Stimulated activated CD4-positive, alpha-beta T cell treated with anti-CD3 and anti-CD28 coated beads, Interleukin-1b, Interleukin-23, amount 100 ng/mL, for 4 hours (primary cell): Measurements from ENCODE around the gene HERPUD2.
A peak's percentile ranks its signal among the peaks of the same experiment; 100 is the strongest.

Experiments used
- DNase-seq, 2 donors: peaks; one replicate each; pipeline ENCODE4 v3.0.0-alpha.2; 2020; ENCODE audit warnings: low read depth in 2 of 2

The HERPUD2 gene

GRCh38 chr7:35694784-35695472 is at the start of gene HERPUD2:
TSS of gene HERPUD2 (minus strand) at chr7:35695135. CDS start at chr7:35694330, 805 bp downstream.
- DNase-seq = peak; percentile 83 to 84

GRCh38 chr7:35738889-35739288 is 44.0 kb upstream of the HERPUD2 start:
- no peak for DNase-seq

GRCh38 chr7:35736725-35737124 is 41.8 kb upstream of the HERPUD2 start:
- DNase-seq = no peak

- DNase-seq = no peak
These were observed 40.5 kb upstream of the HERPUD2 start for GRCh38 chr7:35735396-35735795.

GRCh38 chr7:35734001-35734483 is 39.1 kb upstream of the HERPUD2 start:
- no peak for DNase-seq

- DNase-seq = no peak
These were observed 36.4 kb upstream of the HERPUD2 start for GRCh38 chr7:35731349-35731748.

GRCh38 chr7:35729061-35729783 is 34.3 kb upstream of the HERPUD2 start:
- no peak for DNase-seq

- no peak for DNase-seq
These were observed 33.6 kb upstream of the HERPUD2 start for GRCh38 chr7:35728412-35729060.

GRCh38 chr7:35727571-35727970 is 32.6 kb upstream of the HERPUD2 start:
- DNase-seq = no peak

GRCh38 chr7:35726654-35727053 is 31.7 kb upstream of the HERPUD2 start:
- no peak for DNase-seq

GRCh38 chr7:35725280-35725680 is 30.3 kb upstream of the HERPUD2 start:
- DNase-seq = no peak

- no peak for DNase-seq
These were observed 28.1 kb upstream of the HERPUD2 start for GRCh38 chr7:35723011-35723410.

- DNase-seq = no peak
These were observed 27.3 kb upstream of the HERPUD2 start for GRCh38 chr7:35722054-35722849.

GRCh38 chr7:35721288-35721687 is 26.4 kb upstream of the HERPUD2 start:
- DNase-seq = no peak

GRCh38 chr7:35720849-35721248 is 25.9 kb upstream of the HERPUD2 start:
- DNase-seq = no peak

GRCh38 chr7:35720032-35720431 is 25.1 kb upstream of the HERPUD2 start:
- no peak for DNase-seq

GRCh38 chr7:35718047-35718446 is 23.1 kb upstream of the HERPUD2 start:
- no peak for DNase-seq

GRCh38 chr7:35717516-35717915 is 22.6 kb upstream of the HERPUD2 start:
- DNase-seq = no peak

- DNase-seq = no peak
These were observed 22.1 kb upstream of the HERPUD2 start for GRCh38 chr7:35717013-35717412.

GRCh38 chr7:35716038-35716803 is 21.3 kb upstream of the HERPUD2 start:
- DNase-seq = no peak

GRCh38 chr7:35714862-35715261 is 19.9 kb upstream of the HERPUD2 start:
- DNase-seq = no peak
